HCT116 (cell line): ENCODE data around the gene NOS1.
"Not testable (repeated sequence)": the region's sequence is repeated elsewhere in the genome, so short reads cannot be mapped to it uniquely, and the experiment has no call there.

ENCODE experiments used
- CBX3 ChIP-seq: IDR thresholded peaks from 2 replicates; pipeline ENCODE4 v1.6.1; 2012; ENCODE audit warnings: low read depth
- CTCF ChIP-seq, 3 experiments: fragments of 200-600 bp in 1 of 3; sonication (generic) in 1 of 3; IDR thresholded peaks in 2 of 3; conservative IDR thresholded peaks in 1 of 3; 2 replicates each; pipeline ENCODE4 v1.5.1; 2012 to 2017; ENCODE audit warnings: low read depth in 2 of 3, low read length in 2 of 3, antibody characterized with exemption in 1 of 3, borderline replicate concordance in 1 of 3, control low read depth in 1 of 3, mild to moderate bottlenecking in 1 of 3, mixed read lengths in 1 of 3, mixed run types in 1 of 3, moderate library complexity in 1 of 3; ENCODE audit not compliant: insufficient read depth in 1 of 3
- EGR1 ChIP-seq: IDR thresholded peaks from 2 replicates; pipeline ENCODE4 v1.6.1; 2012; ENCODE audit warnings: low read depth
- EZH2 ChIP-seq: fragments of 200-600 bp; sonication (generic); IDR thresholded peaks from 2 replicates; pipeline ENCODE4 v1.6.1; 2017; ENCODE audit warnings: antibody characterized with exemption, mixed run types
- EZH2phosphoT487 ChIP-seq: fragments of 200-600 bp; IDR thresholded peaks from 2 replicates; pipeline ENCODE4 v1.6.1; 2018; ENCODE audit warnings: antibody characterized with exemption, borderline replicate concordance
- POLR2A ChIP-seq: IDR thresholded peaks from 2 replicates; pipeline ENCODE4 v1.7.0; 2011; ENCODE audit warnings: borderline replicate concordance; ENCODE audit not compliant: insufficient read depth, insufficient read length; ENCODE audit errors: extremely low read depth
- POLR2AphosphoS5 ChIP-seq: IDR thresholded peaks from 2 replicates; pipeline ENCODE4 v1.6.1; 2011; ENCODE audit warnings: mild to moderate bottlenecking, low read depth, low read length, moderate library complexity
- RAD21 ChIP-seq: IDR thresholded peaks from 2 replicates; pipeline ENCODE4 v1.6.1; 2012; ENCODE audit warnings: low read depth, mild to moderate bottlenecking
- REST ChIP-seq: IDR thresholded peaks from 2 replicates; pipeline ENCODE4 v1.6.1; 2012; ENCODE audit warnings: low read depth
- SP1 ChIP-seq: IDR thresholded peaks from 2 replicates; pipeline ENCODE4 v1.6.1; 2012; ENCODE audit warnings: low read depth
- YY1 ChIP-seq: IDR thresholded peaks from 2 replicates; pipeline ENCODE4 v1.6.1; 2011; ENCODE audit warnings: low read length, low read depth, moderate library complexity, mild to moderate bottlenecking; ENCODE audit not compliant: insufficient replicate concordance; ENCODE audit errors: extremely low read depth
- ZBTB33 ChIP-seq: IDR thresholded peaks from 2 replicates; pipeline ENCODE4 v1.6.1; 2011; ENCODE audit warnings: mild to moderate bottlenecking, low read length, moderate library complexity; ENCODE audit not compliant: insufficient replicate concordance; ENCODE audit errors: extremely low read depth
- ZFX ChIP-seq: fragments of 450-650 bp; IDR thresholded peaks from 2 replicates; pipeline ENCODE4 v1.6.1; 2017
- ZNF274 ChIP-seq: fragments of 200-500 bp; sonication (Bioruptor generic); IDR thresholded peaks from 2 replicates; pipeline ENCODE4 v1.6.1; 2014; ENCODE audit warnings: mild to moderate bottlenecking, low read depth, low read length, inconsistent platforms

GRCh38 chr12:117199956-117200744 lies 161.3 kb downstream of the NOS1 start:
- not testable (repeated sequence) for TF ChIP-seq ZNF274; REST; EZH2; CTCF (IDR thresholded peaks at IDR 0.05 in 2 of 3, conservative IDR thresholded peaks at IDR 0.05 in 1 of 3; ENCODE audit: borderline replicate concordance in 1 of 3, insufficient read depth in 1 of 3, low read depth in 2 of 3, low read length in 2 of 3); YY1; POLR2AphosphoS5; ZBTB33; POLR2A; RAD21; EGR1; SP1; CBX3; EZH2phosphoT487; ZFX
